H1 (cell line): Measurements from ENCODE around the gene MYO9B.

Source experiments
- CTCF ChIP-seq, 3 experiments: IDR thresholded peaks; 1 replicate in 2 of 3; 2 replicates in 1 of 3; pipeline versions ENCODE4 v1.5.1 to v1.6.1; 2011; ENCODE audit warnings: low read length in 3 of 3, mild to moderate bottlenecking in 3 of 3, inconsistent platforms in 2 of 3, low read depth in 1 of 3, moderate library complexity in 1 of 3; ENCODE audit not compliant: insufficient read depth in 1 of 3; ENCODE audit errors: control extremely low read depth in 1 of 3
- KDM5A ChIP-seq: fragments of 200-600 bp; IDR thresholded peaks from 2 replicates; pipeline ENCODE4 v1.7.1; 2012; ENCODE audit warnings: mild to moderate bottlenecking, low read length, inconsistent platforms, mixed read lengths
- MAFK ChIP-seq: IDR thresholded peaks from 2 replicates; pipeline ENCODE4 v1.6.1; 2012; ENCODE audit warnings: low read depth, mild to moderate bottlenecking, improper control_type of control experiment, low read length
- POLR2A ChIP-seq, 2 experiments: IDR thresholded peaks; 1 replicate in 1 of 2; 2 replicates in 1 of 2; pipeline ENCODE4 v1.6.1; 2011; ENCODE audit warnings: low read depth in 2 of 2, low read length in 2 of 2, mild to moderate bottlenecking in 2 of 2; ENCODE audit errors: control extremely low read depth in 1 of 2
- POLR2AphosphoS5 ChIP-seq: IDR thresholded peaks from 2 replicates; pipeline ENCODE4 v1.6.1; 2011; ENCODE audit warnings: low read depth, low read length

- no peak for TF ChIP-seq POLR2AphosphoS5
- no peak for TF ChIP-seq KDM5A
- no peak for TF ChIP-seq CTCF (IDR thresholded peaks at IDR 0.05; ENCODE audit: control extremely low read depth in 1 of 3, insufficient read depth in 1 of 3, low read depth in 1 of 3, low read length in 3 of 3)
- TF ChIP-seq MAFK, result no peak
- no peak for TF ChIP-seq POLR2A (IDR thresholded peaks at IDR 0.05; ENCODE audit: control extremely low read depth in 1 of 2, low read depth in 2 of 2, low read length in 2 of 2)
Observed at GRCh38 chr19:17155251-17155650, 79.7 kb downstream of the MYO9B start.
